GM19468 (cell line): ENCODE measurements around the gene KRT1.

Source experiments
- ATAC-seq: cut with Tn5 transposase; IDR thresholded peaks from one replicate; pipeline ENCODE4 v1.9.1; 2021; ENCODE audit warnings: mild to moderate bottlenecking, moderate library complexity, moderate number of reproducible peaks; ENCODE audit not compliant: unreplicated experiment; ENCODE audit errors: extremely low read depth

The KRT1 gene

GRCh38 chr12:52699960-52700359 lies 19.8 kb upstream of the KRT1 start:
- ATAC-seq, result no peak

- ATAC-seq, result no peak
Observed at GRCh38 chr12:52699373-52699772, 19.2 kb upstream of the KRT1 start.

GRCh38 chr12:52698651-52699340 lies 18.6 kb upstream of the KRT1 start:
- ATAC-seq, result no peak

GRCh38 chr12:52697058-52697582 lies 16.9 kb upstream of the KRT1 start:
- no peak for ATAC-seq

GRCh38 chr12:52696588-52696987 lies 16.4 kb upstream of the KRT1 start:
- ATAC-seq, result no peak

- ATAC-seq, result no peak
Observed at GRCh38 chr12:52695039-52695438, 14.8 kb upstream of the KRT1 start.

GRCh38 chr12:52694151-52694550 lies 13.9 kb upstream of the KRT1 start:
- ATAC-seq, result no peak

GRCh38 chr12:52693261-52693660 lies 13.1 kb upstream of the KRT1 start:
- ATAC-seq, result no peak

GRCh38 chr12:52692254-52692653 lies 12.0 kb upstream of the KRT1 start:
- ATAC-seq, result no peak

- ATAC-seq, result no peak
Observed at GRCh38 chr12:52691841-52692150, 11.6 kb upstream of the KRT1 start.

- no peak for ATAC-seq
Observed at GRCh38 chr12:52691076-52691840, 11.1 kb upstream of the KRT1 start.

- no peak for ATAC-seq
Observed at GRCh38 chr12:52690351-52691075, 10.3 kb upstream of the KRT1 start.

- no peak for ATAC-seq
Observed at GRCh38 chr12:52689936-52690335, 9.7 kb upstream of the KRT1 start.

- no peak for ATAC-seq
Observed at GRCh38 chr12:52689239-52689638, 9.0 kb upstream of the KRT1 start.

GRCh38 chr12:52688481-52688880 lies 8.3 kb upstream of the KRT1 start:
- no peak for ATAC-seq

- ATAC-seq, result no peak
Observed at GRCh38 chr12:52687497-52688385, 7.5 kb upstream of the KRT1 start.

- ATAC-seq, result no peak
Observed at GRCh38 chr12:52686756-52687487, 6.7 kb upstream of the KRT1 start.

GRCh38 chr12:52686063-52686462 lies 5.9 kb upstream of the KRT1 start:
- ATAC-seq, result no peak

- ATAC-seq, result no peak
Observed at GRCh38 chr12:52685406-52685890, 5.2 kb upstream of the KRT1 start.
